Astrocyte of the spinal cord (primary cell): ENCODE data around the gene KCNIP4.

ENCODE experiments used
- DNase-seq: peaks from one replicate; pipeline ENCODE4 v3.0.0; 2011; ENCODE audit warnings: low read depth, low spot score
- H3K4me3 ChIP-seq: 2 replicates; pipeline ENCODE4 v1.5.1; 2011; ENCODE audit warnings: low read depth, mild to moderate bottlenecking, low read length, moderate library complexity
- in situ Hi-C: cut with HindIII; loops from 2 replicates; pipeline ENCODE4 v1.10.0; 2017; ENCODE audit warnings: low sequenced_read_pairs
- TF ChIP-seq, protein P1 (sequence below): IDR thresholded peaks from 2 replicates; pipeline ENCODE4 v1.5.1; 2012; ENCODE audit warnings: low read depth, mild to moderate bottlenecking, low read length, inconsistent platforms

The KCNIP4 gene

DNA sequence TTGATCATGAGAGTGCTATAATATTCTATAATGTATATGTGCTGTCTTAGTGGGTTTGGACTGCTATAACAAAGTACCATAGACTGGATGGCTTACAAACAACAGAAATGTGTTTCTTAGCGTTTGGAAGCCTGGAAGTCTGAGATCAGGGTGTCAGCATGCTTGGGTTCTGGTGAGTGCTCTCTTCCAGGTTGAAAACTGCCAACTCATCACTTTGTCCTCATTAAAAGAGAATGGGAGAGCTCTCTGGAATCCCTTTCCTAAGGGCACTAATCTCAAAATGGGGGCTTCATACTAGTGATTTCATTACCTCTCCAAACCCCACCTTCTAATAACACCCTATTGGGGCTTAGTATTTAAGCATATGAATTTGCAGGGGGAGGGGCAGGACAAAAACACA, 33.5 kb upstream of the KCNIP4 start:
- TF ChIP-seq, protein P1, sequence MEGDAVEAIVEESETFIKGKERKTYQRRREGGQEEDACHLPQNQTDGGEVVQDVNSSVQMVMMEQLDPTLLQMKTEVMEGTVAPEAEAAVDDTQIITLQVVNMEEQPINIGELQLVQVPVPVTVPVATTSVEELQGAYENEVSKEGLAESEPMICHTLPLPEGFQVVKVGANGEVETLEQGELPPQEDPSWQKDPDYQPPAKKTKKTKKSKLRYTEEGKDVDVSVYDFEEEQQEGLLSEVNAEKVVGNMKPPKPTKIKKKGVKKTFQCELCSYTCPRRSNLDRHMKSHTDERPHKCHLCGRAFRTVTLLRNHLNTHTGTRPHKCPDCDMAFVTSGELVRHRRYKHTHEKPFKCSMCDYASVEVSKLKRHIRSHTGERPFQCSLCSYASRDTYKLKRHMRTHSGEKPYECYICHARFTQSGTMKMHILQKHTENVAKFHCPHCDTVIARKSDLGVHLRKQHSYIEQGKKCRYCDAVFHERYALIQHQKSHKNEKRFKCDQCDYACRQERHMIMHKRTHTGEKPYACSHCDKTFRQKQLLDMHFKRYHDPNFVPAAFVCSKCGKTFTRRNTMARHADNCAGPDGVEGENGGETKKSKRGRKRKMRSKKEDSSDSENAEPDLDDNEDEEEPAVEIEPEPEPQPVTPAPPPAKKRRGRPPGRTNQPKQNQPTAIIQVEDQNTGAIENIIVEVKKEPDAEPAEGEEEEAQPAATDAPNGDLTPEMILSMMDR: no peak
- in situ Hi-C loops: no loop called here
- no peak overlapping the region for H3K4me3 ChIP-seq
- DNase-seq: no peak

DNA sequence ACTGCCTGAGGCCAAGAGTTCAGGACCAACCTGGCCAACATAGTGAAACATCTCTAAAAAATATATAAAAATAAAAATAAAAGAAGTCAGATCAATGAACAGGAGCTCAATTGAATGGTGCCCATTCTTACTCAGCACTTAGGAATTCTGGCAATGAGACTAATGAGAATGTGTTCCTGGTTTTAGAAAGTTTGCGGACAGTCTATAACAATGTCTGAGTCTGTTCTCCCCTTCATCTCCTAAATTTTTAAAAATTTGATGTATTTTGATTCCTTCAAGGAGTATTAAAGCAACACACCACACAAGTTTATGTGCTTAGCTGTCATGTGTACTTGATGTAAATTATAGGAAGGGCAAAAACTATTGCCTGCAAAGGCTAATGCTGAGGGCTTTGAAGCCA, 30.6 kb upstream of the KCNIP4 start:
- TF ChIP-seq, protein P1: no peak
- no peak overlapping the region for H3K4me3 ChIP-seq
- no peak for DNase-seq
- in situ Hi-C loops: no loop called here

DNA sequence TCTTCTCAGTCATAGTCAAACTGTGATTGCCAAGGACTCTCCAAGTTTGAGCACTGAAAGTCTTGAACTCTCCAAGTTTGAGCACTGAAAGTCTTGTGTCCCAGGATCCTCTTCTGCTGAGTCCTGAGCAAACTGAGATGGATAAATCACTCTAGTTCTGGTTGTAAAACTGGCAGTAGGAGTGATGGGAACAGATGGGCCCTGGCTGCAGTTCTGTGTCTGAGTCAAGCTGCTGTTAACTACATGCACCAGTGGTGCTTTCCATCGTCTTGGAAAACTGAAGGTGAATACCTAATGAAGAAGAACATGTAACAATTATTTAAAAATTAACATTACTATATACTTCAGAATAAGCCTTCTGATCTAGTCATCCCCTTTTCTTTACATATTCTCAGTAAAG, 27.6 kb upstream of the KCNIP4 start:
- TF ChIP-seq, protein P1: no peak
- DNase-seq: no peak
- H3K4me3 ChIP-seq: no peak overlapping the region
- in situ Hi-C loops: no loop called here

DNA sequence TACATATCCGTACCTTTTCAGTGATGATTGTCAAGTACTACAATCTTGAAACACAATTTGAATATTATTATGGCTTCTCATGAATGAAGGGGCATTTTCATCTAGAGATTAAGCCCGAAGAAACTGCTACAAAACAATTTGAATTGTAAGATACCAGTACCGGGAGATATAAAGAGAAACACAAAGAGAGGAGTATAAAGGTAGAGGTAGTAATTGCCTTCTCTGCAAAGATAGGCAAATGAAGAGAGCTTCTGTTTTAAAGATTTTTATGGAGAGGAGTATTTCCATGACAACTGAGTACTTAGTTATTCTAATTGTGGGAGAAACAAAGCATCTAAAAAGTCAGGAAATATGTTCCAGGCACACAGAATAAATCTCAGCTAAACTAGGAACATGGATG, 25.3 kb upstream of the KCNIP4 start:
- no peak overlapping the region for H3K4me3 ChIP-seq
- no peak for DNase-seq
- in situ Hi-C loops: no loop called here
- TF ChIP-seq, protein P1: no peak

DNA sequence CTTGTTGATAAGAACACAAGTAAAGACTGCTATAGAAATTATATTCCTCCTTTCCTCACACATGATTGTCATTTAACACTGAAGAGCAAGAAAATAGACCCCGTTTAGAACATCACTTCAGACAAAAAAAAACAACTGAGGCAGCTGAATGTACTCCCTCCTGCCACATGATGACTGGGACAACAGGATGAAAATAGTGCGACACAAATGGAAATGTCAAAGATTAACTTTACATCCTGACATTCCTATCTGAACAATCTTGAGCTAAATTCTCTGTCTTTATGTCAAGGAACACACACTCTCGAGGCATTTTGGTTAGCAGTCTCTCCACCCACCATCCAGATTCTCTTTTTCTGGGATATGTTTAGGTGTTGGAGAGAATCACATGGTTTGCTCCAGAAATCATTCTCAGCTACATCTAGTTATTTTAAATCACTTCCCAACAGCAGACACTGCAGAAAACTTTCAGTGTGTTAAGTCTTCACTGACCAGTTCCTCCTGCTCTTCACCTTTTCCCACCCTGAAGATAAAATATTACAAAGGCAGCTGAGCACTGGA, 16.3 kb upstream of the KCNIP4 start:
- in situ Hi-C loops: no loop called here
- DNase-seq: no peak
- H3K4me3 ChIP-seq: no peak overlapping the region
- TF ChIP-seq, protein P1: no peak

DNA sequence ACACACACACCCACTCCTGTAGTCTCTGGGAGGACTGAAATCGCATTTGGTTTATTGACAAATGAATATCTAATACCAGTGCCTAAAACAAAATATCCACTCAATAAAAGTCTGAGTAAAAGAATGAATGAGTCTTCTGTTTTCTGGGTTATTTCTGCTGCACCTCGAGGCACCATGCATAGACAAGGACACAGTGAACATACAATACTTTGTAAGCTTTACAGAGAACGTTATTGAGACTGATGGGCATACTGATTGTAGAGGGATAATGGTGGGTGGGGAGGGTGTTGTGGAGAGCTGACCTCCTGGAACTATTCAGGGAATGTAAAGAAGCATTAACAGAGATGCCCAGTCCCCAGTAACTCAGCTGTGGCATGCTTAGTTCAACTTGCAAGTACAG, 14.1 kb upstream of the KCNIP4 start:
- no peak overlapping the region for H3K4me3 ChIP-seq
- DNase-seq: no peak
- TF ChIP-seq, protein P1: no peak
- in situ Hi-C loops: no loop called here

DNA sequence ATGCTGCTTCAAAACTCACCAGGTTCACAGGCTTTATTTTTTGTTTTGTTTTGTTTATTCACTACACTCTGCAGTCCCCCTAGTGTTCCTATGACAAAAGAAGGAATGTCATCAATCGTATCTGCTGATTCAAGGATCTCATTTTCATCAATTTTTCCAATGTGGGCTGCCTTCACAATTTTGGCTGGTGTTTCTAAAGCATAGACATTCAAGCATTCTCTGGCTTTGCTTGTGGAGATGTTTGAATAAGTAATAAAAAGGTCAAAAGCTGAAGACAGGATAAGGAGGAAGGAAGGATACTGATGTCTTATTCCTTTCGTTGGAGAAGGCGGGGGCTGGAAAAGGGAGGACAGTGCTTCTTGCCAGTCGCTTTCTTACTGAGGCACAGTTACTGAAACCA, 12.2 kb upstream of the KCNIP4 start:
- TF ChIP-seq, protein P1: no peak
- no peak for DNase-seq
- no peak overlapping the region for H3K4me3 ChIP-seq
- in situ Hi-C loops: no loop called here
